Measurements from ENCODE around the gene CDK13. TPM values are rescaled to one million over a fixed set of nuclear protein-coding genes. Genes with fewer than 3 reads are reported as not detected.

CDK13 gene
- total RNA-seq, 1 experiment from 2014 or later: 45.9 TPM

GRCh38 chr7:39937366-39938153 is 12.5 kb upstream of the CDK13 start:
- Mint-ChIP-seq H3K27me3 (ENCODE audit: insufficient read depth, unreplicated experiment) (peaks cover 5% of the 10 kb centered on the region), H3K4me3 (ENCODE audit: unreplicated experiment) (no peak overlapping the region), H3K36me3 (ENCODE audit: insufficient read depth, unreplicated experiment) (no peaks in the 10 kb centered on the region), H3K27ac (ENCODE audit: unreplicated experiment) (no peak overlapping the region), H3K4me1 (ENCODE audit: low read depth, unreplicated experiment) (no peaks in the 10 kb centered on the region), H3K9me3 (ENCODE audit: unreplicated experiment) (no peaks in the 10 kb centered on the region)
- no peak for TF ChIP-seq CTCF (IDR thresholded peaks at IDR 0.05; ENCODE audit: insufficient read depth in 1 of 2, low read depth in 1 of 2, low read length in 1 of 2, severe bottlenecking in 1 of 2, unreplicated experiment in 1 of 2)
- DNase-seq: no peak
- Histone ChIP-seq H3K36me3 (ENCODE audit: control insufficient read depth, insufficient read depth, low read length) (no peaks in the 10 kb centered on the region), H3K27me3 (replicated peaks; ENCODE audit: control insufficient read depth, insufficient read depth, low read length) (no peaks in the 10 kb centered on the region), H3K4me1 (no peaks in the 10 kb centered on the region), H3K4me3 (ENCODE audit: low read depth, low read length) (no peak overlapping the region), H3K9me3 (no peaks in the 10 kb centered on the region)
- POLR2A ChIA-PET: no interaction called here
- CTCF ChIA-PET: no interaction called here
- intact Hi-C loops (cut with micrococcal nuclease; ENCODE audit: unreplicated experiment): no loop called here
- BruUV-seq (replicated peaks): no TSS peak

- ChIA-PET CTCF (no interaction called here), POLR2A (no interaction called here)
- Mint-ChIP-seq H3K27ac (ENCODE audit: unreplicated experiment) (no peak overlapping the region), H3K4me1 (ENCODE audit: low read depth, unreplicated experiment) (no peaks in the 10 kb centered on the region), H3K27me3 (ENCODE audit: insufficient read depth, unreplicated experiment) (no peaks in the 10 kb centered on the region), H3K36me3 (ENCODE audit: insufficient read depth, unreplicated experiment) (no peaks in the 10 kb centered on the region), H3K4me3 (ENCODE audit: unreplicated experiment) (no peak overlapping the region), H3K9me3 (ENCODE audit: unreplicated experiment) (no peaks in the 10 kb centered on the region)
- Histone ChIP-seq H3K4me3 (ENCODE audit: low read depth, low read length) (no peak overlapping the region), H3K27me3 (replicated peaks; ENCODE audit: control insufficient read depth, insufficient read depth, low read length) (no peaks in the 10 kb centered on the region), H3K4me1 (no peaks in the 10 kb centered on the region), H3K9me3 (no peaks in the 10 kb centered on the region), H3K36me3 (ENCODE audit: control insufficient read depth, insufficient read depth, low read length) (no peaks in the 10 kb centered on the region)
- no TSS peak for BruUV-seq (replicated peaks)
- intact Hi-C loops (cut with micrococcal nuclease; ENCODE audit: unreplicated experiment): no loop called here
- no peak for TF ChIP-seq CTCF (IDR thresholded peaks at IDR 0.05; ENCODE audit: insufficient read depth in 1 of 2, low read depth in 1 of 2, low read length in 1 of 2, severe bottlenecking in 1 of 2, unreplicated experiment in 1 of 2)
- no peak for DNase-seq
Measured at GRCh38 chr7:39942883-39943282, 7.2 kb upstream of the CDK13 start.

DNA sequence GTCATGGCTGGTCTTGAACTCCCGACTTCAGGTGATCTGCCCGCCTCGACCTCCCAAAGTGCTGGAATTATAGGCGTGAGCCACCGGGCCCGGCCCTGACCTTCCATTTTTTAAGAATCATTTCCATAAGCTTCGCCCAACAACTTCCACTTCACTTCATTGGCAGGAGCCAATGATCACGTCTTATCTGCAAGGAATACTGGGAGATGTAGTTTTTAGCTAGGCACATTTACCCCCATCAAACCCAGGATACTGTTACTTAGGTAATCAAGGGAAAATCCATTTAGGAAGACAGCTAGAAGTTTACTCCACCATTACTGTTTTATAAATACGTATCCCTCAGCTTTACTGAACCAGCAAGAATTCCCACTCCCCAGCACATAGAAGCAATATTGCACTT is 3.4 kb upstream of the CDK13 start:
- ChIA-PET CTCF (no interaction called here), POLR2A (no interaction called here)
- TF ChIP-seq CTCF (IDR thresholded peaks at IDR 0.05; ENCODE audit: insufficient read depth in 1 of 2, low read depth in 1 of 2, low read length in 1 of 2, severe bottlenecking in 1 of 2, unreplicated experiment in 1 of 2): no peak
- Mint-ChIP-seq H3K4me3 (ENCODE audit: unreplicated experiment) (no peak overlapping the region), H3K27me3 (ENCODE audit: insufficient read depth, unreplicated experiment) (no peaks in the 10 kb centered on the region), H3K36me3 (ENCODE audit: insufficient read depth, unreplicated experiment) (peaks cover 19% of the 10 kb centered on the region), H3K27ac (ENCODE audit: unreplicated experiment) (no peak overlapping the region), H3K4me1 (ENCODE audit: low read depth, unreplicated experiment) (no peaks in the 10 kb centered on the region), H3K9me3 (ENCODE audit: unreplicated experiment) (no peaks in the 10 kb centered on the region)
- no TSS peak for BruUV-seq (replicated peaks)
- Histone ChIP-seq H3K4me3 (ENCODE audit: low read depth, low read length) (no peak overlapping the region), H3K27me3 (replicated peaks; ENCODE audit: control insufficient read depth, insufficient read depth, low read length) (no peaks in the 10 kb centered on the region), H3K9me3 (no peaks in the 10 kb centered on the region), H3K4me1 (no peaks in the 10 kb centered on the region), H3K36me3 (ENCODE audit: control insufficient read depth, insufficient read depth, low read length) (no peaks in the 10 kb centered on the region)
- DNase-seq: no peak
- intact Hi-C loops (cut with micrococcal nuclease; ENCODE audit: unreplicated experiment): no loop called here
